NCI-H774 (cell line): ENCODE data around the gene JPT1.
"Not testable (repeated sequence)": the region's sequence is repeated elsewhere in the genome, so short reads cannot be mapped to it uniquely, and the experiment has no call there.

Source experiments
- DNase-seq: peaks from one replicate; lab custom pipeline; 2025; lab: John Stamatoyannopoulos, UW

JPT1 gene

DNA sequence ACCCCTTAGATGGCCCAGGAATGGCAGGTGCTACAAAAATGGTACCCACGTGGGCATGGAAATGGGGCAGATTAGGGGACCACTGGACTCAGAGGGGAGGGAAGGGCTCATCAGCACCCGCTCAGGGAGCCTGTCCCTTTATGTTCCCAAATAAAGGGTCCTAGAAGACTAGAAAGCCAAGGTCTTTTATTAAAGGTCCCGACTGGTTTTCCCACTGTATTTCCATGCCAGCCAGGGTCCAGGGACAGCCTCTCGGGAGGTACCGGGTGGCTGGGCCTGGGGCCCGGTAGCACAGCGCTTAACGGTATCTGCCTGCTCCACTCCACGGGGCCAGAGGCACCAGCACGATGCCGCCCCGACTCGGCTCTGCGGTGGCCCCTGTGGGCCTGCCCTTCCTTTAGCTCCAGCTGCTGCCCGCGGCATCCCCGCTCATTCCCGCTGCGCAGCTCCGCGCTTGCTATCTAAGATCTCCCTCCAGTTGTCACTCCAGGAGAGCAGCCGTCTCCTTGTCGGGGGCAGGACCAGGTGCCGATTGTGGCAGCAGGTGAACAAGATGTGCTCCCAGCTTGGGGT, 24.2 kb downstream of the JPT1 start:
- no peak for DNase-seq

DNA sequence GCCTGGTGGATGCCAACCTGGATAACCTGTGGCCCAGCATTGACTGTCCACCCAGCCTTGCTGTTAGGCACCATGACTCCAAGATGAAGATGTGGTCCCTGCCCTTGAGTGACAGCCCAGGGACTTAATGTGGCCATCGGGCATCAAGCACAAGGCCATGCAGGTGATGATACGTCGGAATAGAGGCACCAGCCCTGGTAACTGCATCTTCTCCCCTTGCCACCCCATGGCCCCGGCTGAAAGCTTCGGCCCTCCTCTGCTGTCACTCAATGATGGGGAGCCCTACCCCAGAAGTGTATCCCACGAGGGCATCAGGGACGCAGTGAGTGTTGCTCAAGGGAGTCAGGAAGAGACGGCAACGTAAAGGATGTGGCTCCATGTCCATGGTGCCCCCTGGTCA, 24.7 kb downstream of the JPT1 start:
- no peak for DNase-seq

DNA sequence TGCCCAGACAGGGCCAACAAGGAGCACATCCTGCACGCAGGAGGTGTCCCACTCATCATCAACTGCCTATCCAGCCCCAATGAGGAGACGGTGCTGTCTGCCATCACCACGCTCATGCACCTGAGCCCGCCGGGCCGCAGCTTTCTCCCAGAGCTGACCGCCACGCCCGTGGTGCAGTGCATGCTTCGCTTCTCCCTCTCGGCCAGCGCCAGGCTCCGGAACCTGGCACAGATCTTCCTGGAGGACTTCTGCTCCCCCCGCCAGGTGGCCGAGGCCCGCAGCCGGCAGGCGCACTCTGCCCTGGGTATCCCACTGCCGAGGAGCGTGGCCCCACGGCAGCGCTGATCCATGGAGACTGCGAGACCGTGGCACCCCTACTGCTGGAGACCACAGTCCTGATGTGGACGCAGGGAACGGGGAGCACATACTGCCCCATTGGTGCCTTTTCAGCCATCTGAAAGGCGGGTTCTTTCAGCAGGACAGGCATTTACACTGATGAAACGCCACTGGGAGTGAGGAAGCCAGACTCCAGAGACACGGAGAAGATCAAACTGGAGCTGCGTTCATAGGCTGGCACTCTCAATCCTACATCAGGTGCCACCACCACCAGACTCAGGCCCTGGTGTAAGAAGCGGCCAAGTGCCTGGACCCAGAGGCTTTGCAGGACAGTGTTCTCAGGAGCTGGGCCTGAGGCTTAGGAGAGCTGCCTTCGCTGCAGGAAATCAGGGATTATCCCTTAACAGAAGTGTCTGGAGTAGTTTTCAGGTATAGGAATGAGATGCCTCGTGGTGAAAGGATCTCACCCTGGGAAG, 25.4 kb downstream of the JPT1 start:
- no peak for DNase-seq

DNA sequence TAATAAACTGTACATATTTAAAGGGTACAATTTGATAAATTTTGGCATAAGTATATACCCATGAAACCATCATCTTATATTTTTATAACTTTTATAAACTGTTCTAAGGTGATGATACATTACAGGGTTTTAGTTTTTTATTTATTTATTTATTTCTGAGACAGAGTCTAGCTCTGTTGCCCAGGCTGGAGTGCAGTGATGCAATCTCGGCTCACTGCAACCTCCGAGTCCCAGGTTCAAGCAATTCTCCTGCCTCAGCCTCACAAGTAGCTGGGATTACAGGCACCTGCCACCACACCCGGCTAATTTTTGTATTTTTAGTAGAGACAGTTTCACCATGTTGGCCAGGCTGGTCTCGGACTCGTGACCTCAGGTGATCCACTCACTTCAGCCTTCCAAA, 26.4 kb downstream of the JPT1 start:
- DNase-seq: not testable (repeated sequence)

DNA sequence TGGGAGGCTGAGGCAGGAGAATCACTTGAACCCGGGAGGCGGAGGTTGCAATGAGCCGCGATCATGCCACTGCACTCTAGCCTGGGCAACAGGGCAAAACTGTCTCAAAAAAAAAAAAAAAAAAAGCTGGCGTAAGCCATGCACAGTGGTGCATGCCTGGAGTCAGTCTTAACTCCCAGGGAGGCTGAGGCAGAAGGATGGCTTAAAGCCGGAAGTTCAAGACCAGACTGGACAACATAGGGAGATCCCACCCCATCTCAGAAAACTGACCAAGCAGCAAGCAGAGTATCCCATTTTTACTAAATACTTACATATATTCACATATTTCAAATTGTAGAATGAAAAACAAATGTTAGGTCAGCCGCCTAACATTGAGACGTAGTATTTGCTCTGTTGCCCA, 27.4 kb downstream of the JPT1 start:
- DNase-seq: no peak

DNA sequence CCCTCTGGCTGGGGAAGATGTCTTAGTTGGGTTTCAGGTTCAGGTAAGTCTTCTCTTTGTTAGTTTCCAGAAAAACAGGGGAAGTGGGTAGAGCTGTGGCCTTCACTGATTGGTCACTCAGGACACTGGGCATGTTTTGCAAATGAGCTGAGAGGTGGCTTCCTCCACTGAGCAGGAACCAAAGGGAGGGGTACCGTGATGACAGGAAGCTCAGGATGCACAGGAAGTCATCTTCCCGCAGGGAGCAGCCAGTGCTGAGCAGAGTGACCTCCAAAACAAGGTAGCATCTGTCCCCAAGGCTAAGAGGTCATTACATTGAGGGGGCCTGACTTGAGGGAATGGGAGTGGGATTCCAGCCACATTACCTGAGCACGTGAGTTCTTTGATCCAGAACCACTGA, 28.3 kb downstream of the JPT1 start:
- DNase-seq: no peak

DNA sequence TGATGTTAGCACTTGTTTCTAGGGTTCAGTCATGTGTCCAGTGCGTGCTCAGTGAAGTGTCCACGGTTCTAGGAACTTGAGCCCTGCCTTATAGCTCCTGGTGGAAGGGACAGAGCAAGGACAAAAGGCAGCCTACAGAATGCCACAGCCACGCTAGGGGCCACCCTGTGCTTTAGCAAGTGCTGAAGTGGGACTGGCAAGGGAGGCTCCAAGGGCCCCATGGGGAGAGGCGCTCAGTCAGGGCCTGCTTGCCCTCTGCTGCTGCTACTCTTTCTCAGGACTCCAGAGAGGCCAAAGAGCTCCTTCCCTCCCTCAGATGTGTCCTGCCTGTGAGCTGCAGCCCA, 29.5 kb downstream of the JPT1 start:
- DNase-seq: no peak

DNA sequence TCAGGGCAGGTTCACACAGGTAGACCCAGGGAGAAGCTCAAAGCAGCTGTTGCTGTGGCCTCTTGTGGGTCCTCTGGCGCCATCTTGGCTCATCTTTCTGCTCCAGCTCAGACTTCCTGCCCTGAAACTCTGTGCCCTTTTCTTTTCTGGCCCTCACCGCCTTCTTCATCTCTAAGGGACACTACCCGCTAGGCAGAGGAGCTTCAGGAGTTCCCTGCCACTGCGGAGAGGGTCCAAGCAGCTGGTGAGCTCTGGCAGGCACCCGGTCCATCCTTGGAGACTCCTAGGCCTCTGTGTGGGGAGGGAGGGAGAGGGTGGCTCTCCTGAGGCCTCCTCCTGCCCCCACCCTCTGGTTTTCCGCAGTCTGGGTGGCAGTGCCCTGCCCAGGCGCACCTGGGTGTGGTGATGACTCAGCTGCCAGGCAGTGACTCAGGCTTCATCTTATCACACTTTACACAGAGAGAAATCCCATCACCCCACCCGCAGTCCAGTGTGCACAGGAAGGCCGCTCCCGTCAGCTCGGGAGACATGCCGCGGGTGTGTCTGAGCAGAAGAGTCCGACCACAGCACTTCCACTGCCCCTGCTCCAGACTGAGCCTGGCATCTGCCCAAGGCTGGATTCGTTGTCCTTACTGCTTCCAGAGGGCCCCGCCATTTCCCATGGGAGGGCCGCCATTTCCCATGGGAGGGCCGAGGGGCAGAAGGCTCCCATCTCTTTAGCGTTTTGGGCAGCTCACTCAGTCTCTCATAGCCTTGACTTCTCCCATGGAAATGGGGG, 30.1 kb downstream of the JPT1 start:
- peak; percentile 62 for DNase-seq

DNA sequence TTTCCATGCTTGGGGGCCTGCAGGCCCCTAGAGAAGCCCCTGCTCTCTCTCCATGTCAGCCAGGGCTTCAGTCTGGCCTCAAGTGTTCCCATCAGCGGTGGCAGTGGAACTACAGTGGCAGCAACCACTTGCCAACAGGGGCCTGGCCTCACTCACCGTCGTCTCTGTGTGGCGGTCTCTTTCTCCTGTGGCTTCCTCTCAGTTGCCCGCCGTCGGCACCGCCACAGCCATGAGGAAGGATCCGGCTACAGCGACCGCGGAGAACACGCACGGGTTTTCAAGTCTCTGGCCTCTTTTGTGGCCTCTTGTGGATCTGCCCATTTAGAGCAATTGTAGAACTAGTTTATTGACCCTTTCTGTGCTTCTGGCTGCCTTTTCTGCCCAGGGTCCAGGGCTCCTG, 36.0 kb downstream of the JPT1 start:
- DNase-seq: no peak

DNA sequence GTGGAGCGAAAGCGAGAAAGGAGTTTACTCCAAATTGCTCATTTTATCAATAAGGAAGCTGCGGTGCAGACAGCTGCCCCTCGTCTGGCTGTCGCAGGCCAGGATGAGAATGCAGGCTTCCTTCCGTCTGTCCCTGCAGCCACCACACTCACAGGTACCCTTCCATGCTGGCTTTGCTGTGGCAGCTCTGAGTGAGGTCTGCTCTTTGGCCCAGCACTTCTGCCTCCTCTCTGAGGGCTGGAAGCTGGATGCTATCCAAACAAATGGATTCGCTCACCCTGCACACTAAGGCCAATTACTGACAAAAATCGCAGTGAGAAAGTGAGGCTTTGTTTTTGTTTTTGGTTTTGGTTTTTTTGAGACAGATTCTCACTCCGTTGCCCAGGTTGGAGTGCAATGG, 37.6 kb downstream of the JPT1 start:
- no peak for DNase-seq

DNA sequence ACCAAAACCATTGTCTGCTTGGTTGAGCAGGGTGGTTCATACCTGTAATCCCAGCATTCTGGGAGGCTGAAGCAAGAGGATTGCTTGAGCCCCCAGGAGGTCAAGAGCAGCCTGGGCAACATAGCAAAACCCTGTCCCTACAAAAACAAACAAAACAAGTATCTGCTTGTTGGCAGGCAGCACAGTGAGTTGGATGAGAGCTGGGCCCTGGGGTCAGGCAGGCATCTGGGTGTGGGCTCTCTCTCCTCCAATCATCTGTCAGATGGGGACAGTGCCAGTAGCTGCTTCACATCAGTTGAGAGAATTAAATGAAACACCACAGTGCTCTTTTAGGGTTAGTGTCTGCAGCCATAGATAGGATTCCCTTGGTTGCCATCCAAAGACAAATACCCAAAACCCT, 38.8 kb downstream of the JPT1 start:
- DNase-seq: no peak

DNA sequence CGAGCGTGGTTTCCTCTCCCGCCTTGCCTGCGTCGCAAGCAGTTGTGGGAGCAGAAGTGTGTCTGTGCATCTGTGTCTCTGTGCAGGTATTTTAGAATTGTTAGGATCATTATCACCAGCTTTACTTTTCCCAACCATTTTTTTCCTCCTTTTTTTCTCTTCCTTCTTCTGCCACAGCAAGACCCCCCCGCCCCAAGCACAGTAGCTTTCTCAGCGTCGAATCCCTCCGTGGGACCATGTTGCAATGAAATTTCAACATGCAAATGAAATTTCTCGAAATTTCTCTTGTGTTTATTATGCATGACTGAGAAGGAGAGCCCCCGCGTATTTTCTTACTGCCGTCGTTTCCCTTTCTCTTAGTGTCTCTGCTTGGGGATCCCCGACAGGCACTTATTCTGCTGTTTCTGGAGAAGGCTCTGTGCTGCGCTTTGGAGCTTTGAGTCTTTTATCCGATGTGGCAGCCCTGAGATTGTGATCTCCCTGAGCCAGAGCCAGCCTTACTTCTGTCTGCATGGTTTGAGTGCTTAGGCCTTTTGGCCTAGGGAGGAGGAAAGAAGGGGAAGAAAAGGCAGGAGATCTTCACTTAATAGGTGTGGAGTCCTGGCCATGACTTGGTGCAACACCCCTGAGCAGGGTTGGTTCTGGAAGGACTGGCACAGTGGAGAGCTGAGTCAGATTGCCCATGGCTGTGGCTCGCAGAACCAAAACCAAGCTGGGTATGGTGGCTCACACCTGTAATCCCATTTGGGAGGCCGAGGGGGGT, 39.6 kb downstream of the JPT1 start:
- no peak for DNase-seq

DNA sequence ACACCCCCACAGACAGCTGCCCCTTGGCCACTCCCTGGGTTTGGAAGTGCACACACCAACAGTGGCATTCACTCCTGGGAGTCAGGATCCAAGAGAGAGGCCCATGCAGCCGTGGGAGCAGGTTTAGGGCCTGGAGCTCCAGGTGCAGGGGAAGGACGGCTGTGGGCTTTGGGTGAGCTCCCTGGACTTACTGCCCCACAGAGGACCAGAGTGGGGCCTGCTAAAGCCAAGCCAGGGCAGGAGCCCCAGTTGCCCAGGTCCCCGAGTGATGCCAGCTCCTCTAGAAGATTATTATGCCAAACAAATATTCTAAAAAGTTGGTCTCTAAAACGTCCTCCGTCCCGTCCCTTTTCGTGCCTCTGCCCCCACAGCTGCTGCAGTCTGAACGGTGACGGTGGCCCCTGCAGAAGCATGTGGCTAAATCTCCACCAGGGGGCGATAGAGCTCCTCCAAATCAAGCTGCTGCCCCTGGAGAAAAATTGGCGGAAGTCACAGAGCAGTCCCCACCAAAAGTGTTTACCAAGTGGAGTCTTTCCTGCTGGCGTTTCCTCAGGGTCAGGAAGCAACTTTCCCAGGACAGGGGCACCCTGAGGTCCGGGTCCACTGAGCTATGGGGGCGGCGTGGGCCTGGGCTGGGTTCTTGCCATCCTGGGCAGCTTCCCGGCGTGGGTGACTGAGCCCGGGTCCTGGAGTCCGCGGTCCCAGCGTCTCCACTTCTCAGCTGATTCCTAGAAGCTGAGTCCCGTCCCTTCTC, 40.3 kb downstream of the JPT1 start:
- peak; percentile 88 for DNase-seq

DNA sequence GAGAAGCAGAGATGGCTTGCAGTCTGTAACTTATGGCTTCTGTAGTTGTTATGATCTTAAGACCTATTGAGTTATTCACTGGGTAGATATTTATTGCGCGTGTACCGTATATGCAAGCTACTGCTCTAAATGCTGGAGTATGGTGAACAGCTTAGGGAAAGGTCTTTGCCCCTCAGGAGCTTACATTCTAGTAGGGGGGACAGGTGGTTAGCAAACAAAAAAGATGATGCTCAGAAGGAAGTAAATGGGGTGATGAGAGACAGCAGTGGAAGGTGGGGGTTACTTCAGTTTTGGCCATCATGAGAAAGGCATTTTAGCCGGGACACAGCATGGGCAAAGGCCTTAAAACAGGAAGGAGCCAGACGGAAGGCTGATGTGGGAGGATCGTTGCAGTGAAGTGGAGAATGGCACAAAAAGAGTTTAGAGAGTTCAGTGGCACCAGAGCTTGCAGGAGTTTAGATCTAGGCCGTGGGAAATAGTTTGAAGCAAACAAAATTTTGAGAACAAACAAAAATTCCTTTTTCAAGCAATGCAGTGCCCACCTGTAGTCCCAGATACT, 42.5 kb downstream of the JPT1 start:
- no peak for DNase-seq

DNA sequence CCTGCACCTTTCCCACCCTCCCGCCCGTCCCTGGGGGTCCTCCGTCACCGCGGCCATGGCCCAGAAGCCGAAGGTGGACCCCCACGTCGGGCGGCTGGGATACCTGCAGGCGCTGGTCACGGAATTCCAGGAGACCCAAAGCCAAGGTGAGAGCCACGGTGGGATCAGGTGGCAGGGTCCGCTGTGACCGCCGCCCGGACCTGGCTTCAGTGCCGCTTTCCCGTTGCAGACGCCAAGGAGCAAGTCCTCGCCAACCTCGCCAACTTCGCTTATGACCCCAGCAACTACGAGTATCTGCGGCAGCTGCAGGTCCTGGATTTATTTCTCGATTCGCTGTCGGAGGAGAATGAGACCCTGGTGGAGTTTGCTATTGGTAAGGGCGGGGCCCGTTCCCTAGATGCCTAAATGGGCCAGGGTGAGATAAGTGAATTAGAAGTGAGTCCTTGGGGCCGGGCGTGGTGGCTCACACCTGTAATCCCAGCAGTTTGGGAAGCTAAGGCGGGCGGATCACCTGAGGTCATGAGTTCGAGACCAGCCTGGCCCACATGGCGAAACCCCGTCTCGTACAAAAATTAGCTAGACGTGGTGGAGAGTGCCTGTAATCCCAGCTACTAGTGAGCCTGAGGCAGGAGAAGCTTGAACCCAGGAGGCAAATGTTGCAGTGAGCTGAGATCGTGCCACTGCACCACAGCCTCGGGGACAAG, 43.9 kb downstream of the JPT1 start:
- peak; percentile 29 for DNase-seq

DNA sequence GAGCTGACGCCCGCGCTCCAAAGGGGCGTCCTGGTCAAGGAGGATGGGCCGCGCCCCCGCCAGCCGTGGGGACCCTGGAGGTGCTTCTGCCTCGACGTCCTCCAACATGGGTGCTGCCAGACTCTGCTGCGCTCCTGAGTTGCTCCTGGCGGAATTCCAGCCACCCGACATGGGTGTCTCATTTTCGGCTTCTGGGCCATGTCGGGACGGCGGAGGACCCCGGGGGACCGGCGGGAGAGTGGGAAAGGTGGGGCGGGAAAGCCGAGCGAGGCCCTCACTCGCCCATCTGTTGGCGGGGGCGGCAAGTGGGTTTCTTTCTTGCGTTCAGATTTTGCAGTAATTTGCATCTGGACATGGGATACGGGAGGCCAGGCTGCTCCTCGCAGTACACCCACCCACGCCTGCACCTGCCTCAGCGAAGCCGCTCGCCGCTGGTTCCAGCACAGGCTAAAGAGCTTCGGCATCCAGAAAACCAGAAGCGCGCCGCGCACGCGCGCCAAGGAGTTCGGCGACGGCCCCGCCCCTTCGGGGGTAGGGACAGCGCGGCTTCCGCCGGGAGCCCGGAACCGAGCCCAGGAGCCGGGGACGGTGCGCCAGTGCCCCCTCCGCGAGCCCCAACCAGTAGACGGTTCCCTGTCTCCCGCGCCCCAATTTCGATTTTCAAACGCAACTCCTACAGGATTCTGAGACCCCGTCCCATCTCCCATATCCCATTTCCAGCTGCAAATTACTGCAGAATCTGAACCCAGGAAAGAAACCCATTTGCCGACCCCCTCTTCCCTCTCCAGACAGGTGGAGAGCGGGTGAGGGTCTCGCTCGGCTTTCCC, 44.7 kb downstream of the JPT1 start, which contains the start of gene ARMC7:
Gene ARMC7 (plus strand): TSS at position 563 of the 827 bp plus-strand sequence. CDS start 320 bp downstream, outside the sequence.
- DNase-seq: peak; percentile 95

DNA sequence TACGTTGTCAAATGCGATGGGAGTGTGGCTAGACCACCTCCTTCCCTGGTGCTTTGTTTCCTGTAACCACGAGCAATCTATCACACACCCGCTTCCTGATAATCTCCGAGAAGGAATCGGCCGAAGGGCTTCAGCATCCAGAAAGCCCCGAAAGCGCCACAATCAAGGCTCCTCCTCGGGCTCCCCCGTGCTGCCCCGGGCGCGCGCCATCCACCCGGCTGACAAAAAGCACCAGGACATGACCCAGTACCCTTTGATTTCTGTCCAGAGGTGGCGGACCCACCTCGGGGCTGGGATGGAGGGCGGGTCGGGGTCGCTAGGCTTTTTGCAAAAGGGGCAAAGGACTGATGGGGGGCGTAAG, 45.3 kb downstream of the JPT1 start:
- DNase-seq: no peak

DNA sequence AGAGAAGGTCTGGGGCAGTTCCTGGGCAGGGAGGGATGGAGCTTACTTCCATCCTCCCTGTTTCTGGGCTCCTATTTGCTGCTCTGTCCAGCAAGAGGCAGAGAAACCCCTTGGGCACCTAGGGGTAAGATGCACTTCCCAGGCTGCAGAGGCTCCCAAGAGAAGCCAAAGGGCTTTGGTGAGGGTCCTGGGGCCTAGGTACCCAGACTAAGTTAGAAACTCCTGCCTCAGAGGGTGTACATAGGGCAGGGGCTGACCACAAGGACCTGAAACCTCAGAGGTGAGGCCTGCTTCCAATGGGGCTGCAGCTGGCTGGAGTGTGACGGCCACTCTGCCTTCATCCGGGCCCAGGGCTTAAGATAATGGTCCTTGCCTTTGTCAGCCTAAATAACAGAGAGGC, 46.1 kb downstream of the JPT1 start:
- no peak for DNase-seq

DNA sequence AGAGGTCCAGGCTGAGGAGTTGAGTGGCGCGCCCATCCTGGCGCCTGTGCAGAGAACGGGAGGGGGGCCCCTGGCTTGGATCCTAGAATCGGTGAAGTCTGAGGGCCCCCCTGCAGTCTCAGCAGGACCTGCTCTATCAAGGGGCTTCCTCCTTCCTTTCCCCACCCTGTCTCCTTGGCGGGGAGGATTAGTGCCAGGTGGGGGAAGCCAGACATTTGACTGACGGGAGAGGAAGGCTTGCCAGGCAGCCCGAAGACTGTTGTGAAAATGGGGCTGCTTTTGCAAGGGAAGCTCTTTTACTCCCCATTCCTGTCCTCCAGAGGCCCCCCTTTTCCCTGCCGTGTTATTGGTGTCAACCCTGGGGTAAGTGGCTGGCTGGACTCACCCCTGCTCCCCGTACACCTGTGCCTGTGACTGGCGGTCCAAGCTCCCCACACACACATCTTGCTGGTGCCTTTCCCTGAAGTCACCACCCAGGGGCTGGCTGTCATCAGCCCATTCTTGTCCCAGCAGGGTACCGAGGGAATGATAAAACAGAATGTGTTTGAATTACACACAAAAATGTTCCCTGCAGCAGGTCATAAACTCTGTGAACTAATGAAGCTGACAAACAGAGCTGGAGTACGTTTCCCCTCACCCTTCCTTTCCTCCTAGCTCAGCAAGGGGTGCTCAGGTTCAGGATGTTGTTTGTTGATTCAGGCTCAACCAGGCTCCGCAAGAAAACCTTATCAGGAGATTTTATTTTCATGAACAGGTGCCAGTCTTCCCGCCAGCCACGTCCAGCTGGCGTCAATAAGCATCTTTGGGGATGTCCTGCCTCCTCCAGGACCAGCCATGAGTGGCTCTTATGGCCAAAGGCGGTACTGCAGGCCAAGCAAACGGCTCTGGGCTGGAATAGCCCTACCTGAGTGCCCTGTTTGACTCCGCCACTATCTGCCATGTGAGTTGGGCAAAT, 48.9 kb downstream of the JPT1 start:
- DNase-seq: peak; percentile 78
